ENCODE data around the gene RAB27A.
"Not testable (repeated sequence)": the region's sequence is repeated elsewhere in the genome, so short reads cannot be mapped to it uniquely, and the experiment has no call there.

RAB27A gene

DNA sequence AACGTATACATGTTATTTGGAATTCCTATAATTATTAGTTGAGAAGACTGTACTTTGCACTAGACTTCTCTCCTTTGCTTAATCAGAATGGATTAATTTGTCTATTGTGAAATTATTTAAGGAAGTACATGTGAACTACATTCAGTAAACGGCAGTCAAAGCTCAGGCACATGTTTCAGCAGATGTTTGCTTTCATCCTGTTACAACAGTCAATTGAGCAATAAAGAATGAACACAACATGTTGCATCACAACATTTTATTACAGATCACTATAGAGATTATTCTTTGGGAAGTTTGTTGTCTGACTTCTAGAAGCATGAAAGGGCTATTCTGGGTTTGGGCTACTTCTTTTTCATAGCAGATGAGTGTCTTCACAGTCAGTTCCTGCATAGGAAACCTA, 39.2 kb downstream of the RAB27A start:
- no peak for DNase-seq (ENCODE audit: low read depth in 2 of 2)

DNA sequence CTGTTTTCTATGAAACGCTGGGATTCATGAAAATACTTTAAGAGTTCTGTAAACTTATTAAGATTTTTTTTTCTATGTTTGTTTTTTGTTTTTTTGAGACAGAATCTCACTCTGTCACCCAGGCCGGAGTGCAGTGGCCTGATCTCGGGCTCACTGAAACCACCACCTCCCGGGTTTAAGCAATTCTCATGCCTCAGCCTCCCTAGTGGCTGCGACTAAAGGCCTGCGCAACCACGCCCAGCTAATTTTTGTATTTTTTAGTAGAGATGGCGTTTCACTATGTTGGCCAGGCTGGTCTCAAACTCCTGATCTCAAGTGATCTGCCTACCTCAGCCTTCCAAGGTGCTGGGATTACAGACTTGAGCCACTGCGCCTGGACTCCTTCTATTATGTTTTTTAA, 39.7 kb downstream of the RAB27A start:
- DNase-seq (ENCODE audit: low read depth in 2 of 2), result not testable (repeated sequence)

DNA sequence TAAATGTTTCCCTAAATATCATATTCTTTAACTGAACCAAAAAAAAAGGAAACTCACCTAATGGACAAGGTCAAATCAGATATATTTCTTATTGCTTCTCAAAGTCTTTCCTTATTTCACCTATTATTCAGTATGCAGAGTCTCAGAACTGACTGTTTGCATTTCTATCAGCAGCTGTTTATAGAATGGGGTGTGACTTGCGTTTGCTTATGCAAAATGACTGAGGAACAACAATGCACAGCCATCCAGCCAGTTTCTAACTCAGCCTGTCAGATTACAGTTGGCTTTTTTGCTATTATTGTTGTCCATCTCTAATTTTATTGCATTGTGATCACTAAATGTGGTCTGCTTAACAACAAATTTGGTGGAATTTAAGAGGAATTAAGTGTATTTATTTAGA, 40.7 kb downstream of the RAB27A start:
- no peak for DNase-seq (ENCODE audit: low read depth in 2 of 2)

DNA sequence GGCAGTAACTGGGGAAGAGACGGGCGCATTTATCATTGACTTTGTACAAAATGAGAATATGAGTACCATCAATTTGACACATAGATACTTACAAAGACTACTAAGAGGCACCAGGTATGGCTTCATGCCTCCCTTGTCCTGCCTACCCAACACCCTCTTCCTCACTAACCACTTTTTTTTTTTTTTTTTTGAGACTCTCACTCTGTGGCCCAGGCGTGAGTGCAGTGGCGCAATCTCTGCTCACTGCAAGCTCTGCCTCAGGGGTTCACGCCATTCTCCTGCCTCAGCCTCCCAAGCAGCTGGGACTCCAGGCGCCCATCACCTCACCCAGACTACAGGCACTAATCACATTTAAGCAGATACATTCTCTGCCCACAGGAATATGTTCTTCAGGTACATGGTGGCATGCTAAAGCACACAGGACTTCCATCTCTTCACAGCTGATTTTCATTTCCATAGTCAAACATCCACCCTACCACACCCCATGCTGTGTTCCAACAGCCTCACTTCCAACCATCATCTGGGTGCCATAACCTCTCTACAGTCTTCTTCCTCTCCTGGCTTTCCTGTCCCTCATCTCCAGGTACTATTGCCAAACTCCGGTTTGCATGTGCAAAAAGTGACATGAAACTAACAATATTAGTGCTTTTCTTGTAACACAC, 41.7 kb downstream of the RAB27A start:
- no peak for DNase-seq (ENCODE audit: low read depth in 2 of 2)

DNA sequence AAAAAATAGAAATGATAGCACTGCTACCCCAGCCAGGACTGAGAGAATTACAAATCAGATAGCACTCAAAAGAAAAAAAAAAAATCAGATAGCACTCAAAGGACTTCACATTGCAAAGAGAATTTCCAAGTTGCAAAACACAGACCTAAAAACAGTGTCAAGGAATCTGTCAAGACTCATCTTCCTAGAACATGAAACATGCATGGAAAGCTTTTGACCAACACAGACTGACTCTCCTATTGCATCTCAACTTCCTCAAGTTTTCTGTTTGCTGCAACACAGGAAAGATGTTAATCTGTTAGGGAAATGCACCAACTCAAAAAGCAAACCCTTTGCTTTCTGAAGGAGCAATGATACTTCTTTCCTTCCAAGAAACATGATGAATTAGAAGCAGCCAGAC, 42.3 kb downstream of the RAB27A start:
- DNase-seq (ENCODE audit: low read depth in 2 of 2), result no peak

DNA sequence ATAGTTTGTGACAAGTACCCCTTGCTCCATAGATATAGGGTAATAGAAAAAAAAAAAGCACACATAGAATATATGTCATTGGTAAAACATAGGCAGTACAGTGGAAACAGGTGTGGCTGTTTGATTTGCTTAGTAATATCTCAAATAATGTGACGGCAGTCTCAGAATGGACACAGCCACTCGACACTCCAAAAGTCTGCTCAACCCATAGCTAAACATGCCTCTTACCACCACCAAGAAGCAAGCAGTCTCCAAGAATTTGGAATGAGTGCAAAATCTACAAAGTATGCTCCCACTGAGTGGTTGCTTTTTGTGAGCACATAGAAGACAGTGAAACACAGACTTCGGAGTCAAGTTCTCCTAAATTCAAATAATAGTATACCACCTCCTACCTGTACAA, 43.0 kb downstream of the RAB27A start:
- DNase-seq (ENCODE audit: low read depth in 2 of 2), result no peak

DNA sequence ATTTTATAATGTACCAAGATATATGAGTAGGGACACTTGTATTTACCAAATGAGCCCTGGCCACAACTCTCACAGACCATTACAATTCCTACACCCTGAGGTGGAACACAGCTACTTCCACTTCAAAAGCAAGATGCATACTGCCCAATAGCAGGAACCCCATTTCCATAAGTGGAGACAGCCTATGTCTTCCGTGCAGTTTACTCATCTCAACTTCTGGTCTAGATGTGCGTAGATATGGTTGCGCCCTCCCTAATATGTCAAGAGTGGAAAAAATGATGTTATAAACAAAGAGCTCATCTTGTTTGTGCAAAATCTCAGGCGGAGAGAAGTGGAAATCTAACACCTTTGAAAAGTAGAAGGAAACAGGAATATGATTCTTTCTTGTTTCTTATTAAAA, 44.6 kb downstream of the RAB27A start:
- DNase-seq (ENCODE audit: low read depth in 2 of 2), result no peak

DNA sequence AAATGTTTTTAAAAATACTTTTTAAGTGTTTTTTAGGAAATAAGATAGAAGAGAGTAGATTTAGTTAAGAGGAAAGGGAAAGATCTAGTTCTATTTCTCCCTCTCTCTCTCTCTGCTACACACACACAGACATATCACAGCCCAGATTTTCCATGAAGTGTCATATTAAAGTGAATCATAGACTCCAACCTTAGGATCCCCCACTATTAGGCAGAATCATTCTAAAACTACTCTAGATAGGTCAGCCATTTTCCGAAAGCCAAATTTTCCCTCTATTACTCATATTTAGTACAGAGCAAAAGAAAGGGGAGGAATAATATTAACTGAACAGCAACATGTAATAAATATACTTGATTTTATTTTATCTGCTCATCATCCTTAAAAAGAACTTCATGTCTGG, 47.7 kb downstream of the RAB27A start:
- DNase-seq (ENCODE audit: low read depth in 2 of 2), result no peak

DNA sequence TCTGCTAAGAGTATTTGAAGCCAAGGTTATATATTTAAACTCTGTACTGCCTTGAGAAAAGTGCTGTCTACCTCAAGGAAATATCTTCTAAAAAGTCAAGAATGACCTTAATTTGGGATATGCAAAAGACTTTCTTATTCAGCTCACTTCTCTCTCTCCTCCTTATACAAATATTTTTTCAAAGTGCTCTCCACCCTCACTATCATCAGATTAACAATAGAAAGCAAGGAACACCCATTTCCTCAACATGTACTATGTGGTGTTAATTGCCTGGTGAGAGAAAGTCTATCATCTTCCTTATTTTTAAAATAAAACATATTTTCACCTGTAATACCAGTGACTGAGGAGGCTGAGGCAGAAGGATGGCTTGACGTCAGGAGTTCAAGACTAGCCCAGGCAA, 48.4 kb downstream of the RAB27A start:
- no peak for DNase-seq (ENCODE audit: low read depth in 2 of 2)

DNA sequence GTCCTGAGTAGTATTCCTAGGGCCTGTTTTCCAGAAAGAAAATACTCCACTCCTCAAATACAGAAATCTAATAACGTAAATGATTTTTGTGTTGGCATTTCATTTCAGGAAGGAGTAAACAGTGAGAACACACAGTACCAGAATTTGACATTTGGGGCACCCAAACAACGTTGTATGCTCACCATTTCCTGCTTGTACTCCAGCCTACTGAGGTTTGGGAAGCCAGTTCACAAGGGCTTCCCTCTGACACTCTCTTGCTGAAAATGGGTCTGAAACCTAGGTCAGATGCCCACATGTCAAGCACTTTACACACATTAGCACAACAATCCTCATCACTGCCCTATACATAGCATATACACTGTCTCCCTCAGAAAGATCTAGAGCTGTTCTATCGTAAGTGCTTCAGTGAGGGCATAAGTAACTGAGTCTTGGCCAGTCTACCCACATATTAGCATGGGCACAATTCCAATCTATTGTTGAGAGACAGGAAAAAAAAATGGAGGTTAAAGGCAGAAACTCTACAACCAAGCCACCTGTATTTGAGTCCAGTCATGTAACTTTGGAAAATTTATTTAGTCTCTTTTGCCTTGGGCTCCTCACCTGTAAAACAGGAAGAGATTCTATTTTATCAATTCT, 49.4 kb downstream of the RAB27A start:
- DNase-seq (ENCODE audit: low read depth in 2 of 2), result no peak

DNA sequence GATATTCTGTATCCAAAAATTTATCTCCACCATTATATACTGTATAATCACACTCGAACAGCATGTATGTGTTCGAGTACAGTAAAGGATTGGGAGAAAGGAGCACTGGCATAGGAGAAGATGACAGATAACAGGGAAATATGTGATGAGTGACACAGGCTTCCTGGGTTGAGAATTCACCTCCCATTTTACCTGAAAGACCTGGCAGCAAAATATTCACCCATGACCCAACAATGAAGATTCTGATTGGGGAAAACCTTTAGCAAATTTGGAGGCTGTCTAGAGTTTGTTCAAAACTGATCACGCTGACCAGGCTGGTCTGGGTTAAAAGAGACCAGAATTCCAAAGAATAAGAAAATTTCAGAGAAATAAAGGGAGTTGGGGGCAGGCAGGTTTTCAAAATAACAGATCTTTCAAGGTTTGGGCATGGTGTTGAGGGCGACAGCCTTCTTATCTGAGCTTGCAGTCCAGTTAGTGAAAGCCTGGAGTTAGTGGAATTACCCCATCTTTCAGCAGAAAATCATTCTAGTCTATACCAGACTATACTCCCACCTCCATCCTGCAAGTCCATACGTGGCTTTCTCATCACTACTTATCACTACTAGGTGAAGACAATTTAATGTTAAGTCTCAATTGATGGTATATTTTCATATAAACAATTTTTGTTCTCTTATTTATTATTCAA, 50.0 kb downstream of the RAB27A start:
- DNase-seq (ENCODE audit: low read depth in 2 of 2), result no peak

DNA sequence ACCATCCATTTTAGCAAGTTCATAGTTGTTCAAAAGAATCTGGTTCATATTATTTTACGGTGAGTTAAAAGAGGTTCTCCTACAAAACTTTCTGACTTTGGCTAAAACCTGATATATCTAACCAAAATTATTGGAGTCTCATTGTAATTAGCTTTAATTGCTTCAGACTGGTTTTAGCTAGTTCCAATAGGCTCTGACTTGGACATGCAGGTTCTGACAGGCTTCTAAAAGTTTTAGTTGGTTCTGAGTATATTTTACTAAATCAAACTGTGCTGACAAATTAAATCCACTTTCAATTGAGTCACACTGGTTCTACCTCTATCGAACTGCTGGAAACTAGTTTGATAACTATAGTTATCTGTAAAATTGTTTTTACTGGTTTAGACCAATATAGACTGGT, 50.7 kb downstream of the RAB27A start:
- DNase-seq (ENCODE audit: low read depth in 2 of 2), result no peak

DNA sequence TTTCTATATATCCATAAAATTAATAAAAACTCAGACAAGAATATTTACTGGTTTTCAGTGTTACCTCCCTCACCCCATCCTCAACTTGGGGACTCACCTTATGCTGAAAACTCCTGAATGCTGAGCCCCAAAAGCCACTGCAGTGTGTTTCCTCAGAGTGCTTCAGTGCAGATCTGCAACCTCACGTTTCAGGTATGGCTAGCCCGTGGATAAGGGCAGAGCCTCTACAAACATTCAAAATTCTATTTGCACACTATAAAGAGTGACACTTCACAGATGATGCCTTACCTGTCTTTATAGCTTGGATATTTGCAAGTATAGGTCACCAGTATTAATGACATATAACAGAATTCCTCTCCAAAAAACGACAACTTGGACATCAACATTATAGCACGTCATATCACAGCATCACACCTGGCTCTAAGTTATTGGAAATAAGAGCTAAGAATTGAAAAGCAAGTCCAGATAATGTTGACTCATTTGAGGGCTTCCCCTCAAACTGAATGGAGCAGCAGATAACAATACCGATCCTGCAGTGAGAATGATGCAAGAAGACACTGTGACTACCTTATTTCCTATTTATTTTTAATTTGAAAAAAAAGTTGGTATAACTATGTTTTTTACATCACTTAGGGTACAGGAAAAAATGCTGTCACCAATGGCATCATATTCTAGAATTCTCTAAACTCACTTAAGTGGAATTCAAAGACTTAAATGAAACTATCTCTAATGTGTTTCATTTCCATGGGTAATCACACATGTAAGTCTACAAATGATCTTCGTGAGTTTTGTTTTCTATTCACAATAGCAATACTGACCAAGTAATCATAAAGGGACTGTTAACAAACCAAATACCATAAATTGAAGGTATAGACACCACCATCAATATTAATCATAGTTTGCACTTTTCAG, 52.1 kb downstream of the RAB27A start:
- DNase-seq (ENCODE audit: low read depth in 2 of 2), result no peak

DNA sequence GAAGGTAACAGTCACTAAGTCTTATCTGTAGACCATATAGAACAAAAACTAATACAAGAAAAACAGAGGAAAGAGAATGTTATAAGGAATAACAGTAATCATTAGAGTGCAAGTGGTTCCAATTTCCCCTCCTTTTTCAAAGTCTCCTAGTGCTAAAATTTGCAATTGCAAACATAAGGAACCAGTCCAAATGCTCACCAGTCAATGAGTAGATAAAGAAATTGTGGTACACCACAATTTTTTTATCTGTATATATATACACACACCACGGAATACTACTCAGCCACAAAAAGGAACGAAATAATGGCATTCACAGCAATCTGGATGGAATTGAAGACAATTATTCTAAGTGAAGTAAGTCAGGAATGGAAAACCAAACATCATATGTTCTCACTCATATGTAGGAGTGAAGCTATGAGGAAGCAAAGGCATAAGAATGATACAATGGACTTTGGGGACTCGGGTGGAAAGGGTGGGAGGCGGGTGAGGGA, 54.0 kb downstream of the RAB27A start:
- no peak for DNase-seq (ENCODE audit: low read depth in 2 of 2)

DNA sequence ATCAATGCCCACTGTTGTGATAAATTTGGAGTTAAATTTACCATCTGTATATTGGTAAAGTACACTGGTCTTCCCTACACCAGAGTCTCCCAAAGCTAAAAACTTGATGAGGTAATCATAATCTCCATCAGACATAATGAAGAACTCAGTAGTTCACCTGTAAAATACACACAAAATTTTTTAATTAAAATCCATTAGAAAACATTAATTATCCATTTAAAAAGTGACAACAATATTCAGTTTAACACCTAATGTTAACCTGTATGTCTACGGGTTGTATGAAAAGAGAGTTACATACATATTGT, 54.9 kb downstream of the RAB27A start:
- DNase-seq (ENCODE audit: low read depth in 2 of 2), result no peak

DNA sequence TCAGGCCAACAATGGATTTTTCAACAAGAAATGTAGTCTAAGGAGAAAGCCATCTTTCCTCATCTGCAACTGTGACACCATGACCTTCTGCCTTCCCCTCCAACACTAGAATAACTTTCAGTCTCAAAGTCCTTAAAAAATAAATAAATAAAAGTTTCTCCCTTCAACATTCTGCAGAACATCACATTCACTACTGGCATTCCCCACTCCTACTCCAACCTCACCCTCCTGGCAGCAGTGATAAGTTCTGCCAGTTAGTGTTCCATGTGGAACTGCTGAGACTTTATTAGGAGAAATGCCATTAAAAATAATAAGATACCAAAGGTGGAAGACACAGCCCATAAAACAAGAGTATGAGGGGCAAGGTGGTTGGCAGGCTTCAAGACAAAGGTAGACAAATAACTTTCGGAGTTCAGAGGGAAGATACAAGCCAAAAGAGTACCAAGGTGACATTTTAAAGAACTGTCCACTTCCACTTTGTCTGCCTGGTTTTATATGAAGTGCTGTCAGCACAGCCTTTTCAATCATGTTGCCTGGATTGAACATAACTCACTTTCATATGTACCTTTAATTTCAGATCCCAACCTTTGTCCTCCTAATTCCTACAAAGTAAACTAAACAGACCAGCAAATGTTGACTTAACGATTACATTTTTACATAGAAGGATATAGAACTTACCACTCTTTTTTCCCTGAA, 55.4 kb downstream of the RAB27A start:
- DNase-seq (ENCODE audit: low read depth in 2 of 2), result no peak

DNA sequence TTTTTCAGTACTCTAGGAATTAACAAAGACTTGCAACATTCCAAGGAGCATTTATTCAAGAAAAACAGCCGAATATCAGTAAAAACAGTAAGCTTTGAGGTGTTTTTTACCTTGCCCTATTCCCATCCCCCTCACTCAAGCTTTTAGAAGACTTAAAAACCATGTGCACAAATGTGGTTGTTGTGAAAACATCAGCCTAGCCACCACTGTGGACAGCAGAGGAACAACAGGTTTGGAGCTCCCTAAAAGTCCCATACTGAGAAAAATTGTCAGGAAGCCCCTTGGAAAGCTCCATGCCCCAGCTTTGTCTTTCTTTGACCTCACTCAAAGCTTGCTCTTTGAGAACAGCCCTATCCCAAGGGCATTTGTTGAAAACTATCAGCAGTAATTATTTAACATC, 58.2 kb downstream of the RAB27A start:
- no peak for DNase-seq (ENCODE audit: low read depth in 2 of 2)

DNA sequence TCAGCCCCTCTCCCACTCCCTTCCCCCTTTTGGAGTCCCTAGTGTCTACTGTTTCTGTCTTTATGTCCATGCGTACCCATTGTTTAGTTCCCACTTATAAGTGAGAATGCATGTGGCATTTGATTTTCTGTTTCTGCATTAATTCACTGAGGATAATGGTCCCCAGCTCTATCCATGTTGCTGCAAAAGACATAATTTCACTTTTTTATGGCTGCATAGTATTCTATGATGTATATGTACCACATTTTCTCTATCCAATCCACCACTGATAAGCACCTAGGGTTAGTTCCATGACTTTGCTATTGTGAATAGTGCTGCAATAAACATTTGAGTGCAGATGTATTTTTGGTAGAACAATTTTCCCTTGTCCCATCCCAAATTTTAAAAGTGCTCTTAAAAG, 58.7 kb downstream of the RAB27A start:
- no peak for DNase-seq (ENCODE audit: low read depth in 2 of 2)

DNA sequence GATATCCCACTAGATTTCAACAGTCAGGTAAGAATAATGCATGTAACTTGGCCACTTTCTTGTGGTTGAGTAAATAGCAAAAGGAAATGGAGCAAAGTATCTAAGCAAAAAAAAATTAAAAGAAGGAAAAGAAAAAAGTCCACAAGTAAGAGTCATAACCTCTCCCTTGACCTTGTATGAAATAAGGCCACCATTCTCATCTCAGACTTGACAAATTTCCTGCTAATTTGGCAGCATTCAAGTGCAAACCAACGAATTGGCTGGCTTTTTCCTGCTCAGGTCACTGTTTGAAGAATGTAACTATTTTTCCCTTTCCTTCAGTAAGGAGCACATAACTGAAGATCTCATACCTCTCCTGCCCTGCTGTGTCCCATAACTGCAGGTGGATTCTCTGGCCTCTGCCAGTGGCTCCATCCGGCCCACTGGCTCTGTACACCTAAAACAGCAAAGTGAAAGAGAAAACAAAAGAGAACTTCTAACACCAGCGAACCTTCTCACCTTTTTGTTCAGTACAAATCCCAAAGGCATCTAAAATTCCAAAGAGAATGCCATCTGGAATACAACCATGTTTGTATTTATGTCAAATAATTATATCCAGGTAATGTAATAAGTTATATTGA, 59.5 kb downstream of the RAB27A start:
- DNase-seq (ENCODE audit: low read depth in 2 of 2), result no peak

DNA sequence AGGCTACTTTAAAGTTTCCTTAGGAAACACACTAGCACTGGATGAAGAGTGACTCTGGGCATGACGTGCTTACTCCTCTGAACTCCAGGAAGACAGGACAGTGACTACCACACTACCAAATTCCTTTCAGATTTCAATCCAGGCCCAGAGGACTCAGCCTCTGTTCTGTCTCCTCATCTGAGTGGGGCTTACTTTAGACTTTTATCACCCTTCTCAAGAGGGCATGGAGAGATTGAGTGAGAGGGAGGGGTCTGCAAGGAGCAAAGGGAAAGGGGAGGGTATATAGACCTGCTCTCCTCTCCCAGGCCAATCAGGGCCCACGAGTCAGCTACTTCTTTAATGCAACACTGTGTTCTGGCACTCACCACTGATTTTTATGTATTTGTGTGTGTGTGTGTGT, 63.5 kb downstream of the RAB27A start:
- DNase-seq (ENCODE audit: low read depth in 2 of 2), result no peak

DNA sequence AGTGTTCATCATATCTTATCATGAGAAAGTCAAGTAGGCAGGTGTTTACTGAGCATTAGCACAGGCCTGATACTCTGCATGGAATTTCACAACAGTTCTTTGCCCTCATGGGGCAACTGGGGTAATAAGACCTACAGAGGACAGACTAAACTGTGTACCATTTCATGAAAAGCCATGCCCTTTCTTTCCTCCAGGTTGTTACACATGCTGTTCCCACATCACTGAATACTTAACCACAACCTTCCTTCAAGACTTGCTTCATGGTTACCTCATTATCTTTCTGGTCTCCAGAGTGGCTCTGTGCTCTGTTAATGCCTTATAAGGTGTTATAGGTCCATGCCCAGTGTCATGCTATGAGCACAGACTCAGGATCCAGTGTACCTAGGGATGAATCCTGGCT, 64.7 kb downstream of the RAB27A start:
- no peak for DNase-seq (ENCODE audit: low read depth in 2 of 2)
